WERI-Rb-1 (cell line): Measurements from ENCODE around the gene RTRAF.

Source experiments
- DNase-seq: peaks from one replicate; pipeline ENCODE4 v3.0.0-alpha.2; 2020
- H3K27ac ChIP-seq: fragments of 250-450 bp; sonication (Bioruptor Pico); 2 replicates; pipeline ENCODE4 v1.5.1; 2020; ENCODE audit warnings: mild to moderate bottlenecking, moderate library complexity
- H3K27me3 ChIP-seq: fragments of 250-450 bp; sonication (Bioruptor Pico); 2 replicates; pipeline ENCODE4 v1.5.1; 2021; ENCODE audit warnings: mild to moderate bottlenecking, low read depth, moderate library complexity; ENCODE audit not compliant: insufficient read depth, severe bottlenecking
- H3K36me3 ChIP-seq: fragments of 250-450 bp; sonication (Bioruptor Pico); 2 replicates; pipeline ENCODE4 v1.5.1; 2020; ENCODE audit warnings: mild to moderate bottlenecking, moderate library complexity
- H3K4me3 ChIP-seq: 2 replicates; pipeline ENCODE4 v1.5.1; 2011; ENCODE audit warnings: low read depth, mild to moderate bottlenecking, control low read depth, low read length
- H3K9me3 ChIP-seq: fragments of 250-450 bp; sonication (Bioruptor Pico); 2 replicates; pipeline ENCODE4 v1.5.1; 2021; ENCODE audit warnings: mild to moderate bottlenecking, moderate library complexity; ENCODE audit not compliant: severe bottlenecking
- CTCF ChIP-seq: IDR thresholded peaks from 2 replicates; pipeline ENCODE4 v1.5.1; 2011; ENCODE audit warnings: low read depth, mild to moderate bottlenecking, control low read depth, inconsistent platforms, low read length

RTRAF gene

GRCh38 chr14:51989293-51990234 lies at the start of gene RTRAF:
Gene RTRAF (plus strand): TSS chr14:51989546. CDS start chr14:51989640, 94 bp downstream.
- peak within 1 kb of the TSS; percentile 81 for H3K4me3 ChIP-seq
- peaks cover 37% of the 10 kb centered on the region for H3K36me3 ChIP-seq
- peak within 1 kb of the TSS; percentile 92 for H3K27ac ChIP-seq
- H3K9me3 ChIP-seq: no peaks in the 10 kb centered on the region
- TF ChIP-seq CTCF: no peak
- no peaks in the 10 kb centered on the region for H3K27me3 ChIP-seq
- DNase-seq: peak; percentile 92

DNA sequence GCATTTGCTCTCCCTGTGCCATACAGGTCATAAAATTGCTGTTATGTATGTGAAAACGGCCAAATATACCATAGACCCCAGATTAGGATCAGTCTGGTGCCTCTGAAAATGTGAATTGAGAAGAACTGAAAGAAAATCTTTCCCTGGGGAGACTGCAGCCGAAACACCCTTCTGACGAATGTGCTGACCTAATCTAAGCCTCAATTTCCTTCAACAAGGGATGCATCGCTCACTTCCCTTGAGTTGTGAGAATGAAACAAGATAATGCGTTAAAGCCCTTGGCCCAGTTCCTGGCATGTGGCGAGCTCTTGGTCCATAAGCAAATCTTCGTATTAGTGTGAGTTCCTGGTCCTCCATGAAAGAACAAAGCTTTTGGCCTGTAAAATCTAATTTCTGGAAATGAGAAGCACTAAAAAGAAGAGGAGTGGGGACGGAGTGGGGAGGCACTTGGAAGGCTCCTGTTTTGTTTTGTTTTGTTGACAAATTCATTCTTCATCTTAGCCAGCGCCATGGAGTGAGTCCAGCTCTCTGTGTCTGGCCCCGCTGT lies 49.5 kb upstream of the RTRAF start:
- Histone ChIP-seq H3K9me3 (no peaks in the 10 kb centered on the region), H3K27ac (no peak overlapping the region), H3K4me3 (no peak overlapping the region), H3K36me3 (no peaks in the 10 kb centered on the region), H3K27me3 (no peaks in the 10 kb centered on the region)
- no peak for DNase-seq
- TF ChIP-seq CTCF: no peak

DNA sequence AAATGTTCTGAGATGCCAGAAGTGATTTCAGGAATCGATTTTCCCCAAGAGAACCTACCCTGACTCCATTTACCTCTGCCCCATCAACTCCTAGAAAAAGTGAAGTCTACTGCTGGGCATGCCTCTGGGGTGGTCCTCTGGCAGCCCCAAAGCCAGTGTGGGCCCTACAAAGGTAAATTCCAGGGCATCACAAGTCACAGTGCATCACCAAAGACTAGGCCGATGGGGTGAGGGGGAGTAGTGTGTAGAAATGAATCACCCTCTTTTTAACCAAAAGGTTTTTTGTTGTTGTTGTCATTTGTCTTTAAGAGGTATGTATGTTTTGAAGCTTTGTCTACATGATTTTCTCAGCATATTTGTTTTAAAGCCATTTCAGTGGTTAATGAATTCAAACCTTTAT lies 46.4 kb upstream of the RTRAF start:
- Histone ChIP-seq H3K27ac (no peak overlapping the region), H3K36me3 (no peaks in the 10 kb centered on the region), H3K27me3 (no peaks in the 10 kb centered on the region), H3K9me3 (peaks cover 5% of the 10 kb centered on the region), H3K4me3 (no peak overlapping the region)
- no peak for TF ChIP-seq CTCF
- no peak for DNase-seq

DNA sequence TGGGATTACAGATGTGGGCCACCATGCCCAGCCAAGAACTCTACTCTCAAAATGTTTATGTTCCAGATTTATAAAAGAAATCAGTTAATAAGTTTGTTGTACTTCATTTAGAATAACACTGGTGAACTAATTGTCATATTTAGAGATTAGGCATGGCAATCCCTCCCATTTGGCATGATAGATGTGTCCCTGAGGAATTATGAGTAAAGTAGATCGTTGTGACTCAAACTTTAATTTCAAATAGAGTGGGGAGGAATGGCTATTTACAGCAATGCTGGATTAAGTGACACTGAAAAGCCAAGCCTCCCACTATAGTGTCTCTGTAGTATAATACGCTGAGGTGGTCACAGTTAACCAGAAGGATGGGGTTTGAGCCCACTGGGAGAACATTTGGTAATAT lies 39.3 kb upstream of the RTRAF start:
- Histone ChIP-seq H3K36me3 (no peaks in the 10 kb centered on the region), H3K27me3 (no peaks in the 10 kb centered on the region), H3K4me3 (no peak overlapping the region), H3K27ac (no peak overlapping the region), H3K9me3 (peaks cover 5% of the 10 kb centered on the region)
- TF ChIP-seq CTCF: no peak
- no peak for DNase-seq

GRCh38 chr14:51951656-51952055 lies 37.7 kb upstream of the RTRAF start:
- Histone ChIP-seq H3K9me3 (peaks cover 5% of the 10 kb centered on the region), H3K4me3 (no peak overlapping the region), H3K27ac (no peak overlapping the region), H3K36me3 (no peaks in the 10 kb centered on the region), H3K27me3 (no peaks in the 10 kb centered on the region)
- TF ChIP-seq CTCF: no peak
- DNase-seq: no peak
